HG03196 (cell line): Measurements from ENCODE around the gene C1orf198.

ENCODE experiments used
- ATAC-seq: cut with Tn5 transposase; IDR thresholded peaks from one replicate; pipeline ENCODE4 v1.9.1; 2021; ENCODE audit not compliant: unreplicated experiment

Gene C1orf198, protein sequence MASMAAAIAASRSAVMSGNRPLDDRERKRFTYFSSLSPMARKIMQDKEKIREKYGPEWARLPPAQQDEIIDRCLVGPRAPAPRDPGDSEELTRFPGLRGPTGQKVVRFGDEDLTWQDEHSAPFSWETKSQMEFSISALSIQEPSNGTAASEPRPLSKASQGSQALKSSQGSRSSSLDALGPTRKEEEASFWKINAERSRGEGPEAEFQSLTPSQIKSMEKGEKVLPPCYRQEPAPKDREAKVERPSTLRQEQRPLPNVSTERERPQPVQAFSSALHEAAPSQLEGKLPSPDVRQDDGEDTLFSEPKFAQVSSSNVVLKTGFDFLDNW

GRCh38 chr1:230867903-230868735, at the start of gene C1orf198:
TSS of gene C1orf198 (minus strand) at chr1:230868521. CDS start at chr1:230868512, 9 bp downstream.
- peak; percentile 67 for ATAC-seq

- ATAC-seq: no peak
These were observed 49.2 kb upstream of the C1orf198 start for GRCh38 chr1:230917284-230918135.

DNA sequence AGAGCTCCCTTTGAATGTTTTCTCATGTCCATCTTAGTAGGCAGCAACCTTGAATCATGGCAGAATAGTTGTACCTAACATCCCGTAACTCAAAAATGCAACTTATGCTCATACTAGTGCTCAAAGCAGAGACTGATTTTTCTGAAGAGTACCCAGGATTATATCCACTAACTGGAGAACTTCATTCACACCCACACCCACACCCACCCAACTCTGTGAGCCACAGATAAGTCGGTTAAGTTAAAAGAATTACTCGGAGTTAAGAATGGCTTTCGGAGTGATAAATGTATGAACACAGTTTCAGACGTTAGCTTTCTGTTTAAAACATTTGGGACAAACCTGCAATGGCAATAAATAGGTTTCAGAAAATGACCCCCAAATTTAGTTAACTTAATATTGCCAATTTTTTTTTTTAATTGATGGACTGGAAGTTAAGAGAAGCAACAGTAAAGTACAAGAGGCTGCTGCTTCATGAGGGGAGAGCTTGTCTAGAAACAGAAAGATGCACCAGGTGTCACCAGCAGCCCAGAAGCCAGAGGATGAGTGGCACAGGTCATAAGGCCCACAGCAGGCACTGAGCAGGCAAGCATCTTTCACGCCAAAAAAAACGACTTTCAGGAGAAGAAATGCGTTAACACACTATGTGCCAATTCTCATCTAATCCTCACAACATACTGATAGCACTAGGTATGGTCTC, 48.4 kb upstream of the C1orf198 start:
- ATAC-seq: no peak

DNA sequence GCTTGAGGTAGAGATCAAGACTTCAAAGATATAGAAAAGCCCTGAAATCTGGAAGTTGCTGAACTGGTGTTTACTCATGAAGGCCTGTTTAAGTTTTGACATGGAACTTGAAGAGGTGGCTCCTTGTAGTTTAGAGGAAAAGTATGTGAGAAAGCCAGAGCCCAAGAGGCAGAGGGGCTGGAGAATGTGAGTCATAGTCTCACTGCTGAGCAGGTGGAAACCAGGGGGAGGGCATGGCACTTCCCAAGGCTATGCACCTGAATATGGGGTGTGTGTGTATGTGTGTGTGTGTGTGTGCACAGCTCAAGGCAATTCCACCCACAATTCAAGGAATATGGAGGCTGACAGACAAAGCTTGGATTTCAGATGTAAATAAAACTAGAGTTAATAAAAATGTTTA, 46.8 kb upstream of the C1orf198 start:
- no peak for ATAC-seq

GRCh38 chr1:230913496-230913895, 45.2 kb upstream of the C1orf198 start:
- ATAC-seq: no peak

GRCh38 chr1:230910755-230911117, 42.4 kb upstream of the C1orf198 start:
- ATAC-seq: no peak

- ATAC-seq: no peak
These were observed 41.8 kb upstream of the C1orf198 start for GRCh38 chr1:230909974-230910754.

GRCh38 chr1:230907472-230908205, 39.3 kb upstream of the C1orf198 start:
- ATAC-seq: no peak

DNA sequence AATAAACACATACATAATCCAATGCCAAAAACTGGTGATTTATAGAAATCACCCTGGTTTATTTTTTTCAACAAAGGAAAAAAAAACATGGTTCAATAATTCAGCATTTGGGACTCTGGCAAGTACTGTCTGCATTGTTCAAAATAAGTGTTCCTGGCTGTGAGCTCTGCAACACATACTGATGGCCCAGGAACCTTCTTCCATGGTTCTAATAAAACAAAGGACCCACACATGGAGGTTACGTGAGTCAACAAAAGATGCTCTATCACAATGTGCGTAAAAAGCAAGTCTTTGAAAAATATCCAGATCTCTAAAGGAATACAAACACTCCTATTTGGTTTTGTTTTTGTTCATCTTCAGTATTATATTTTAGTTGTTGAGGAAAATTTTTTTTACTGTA, 37.9 kb upstream of the C1orf198 start:
- no peak for ATAC-seq

- no peak for ATAC-seq
These were observed 37.4 kb upstream of the C1orf198 start for GRCh38 chr1:230905733-230906132.

DNA sequence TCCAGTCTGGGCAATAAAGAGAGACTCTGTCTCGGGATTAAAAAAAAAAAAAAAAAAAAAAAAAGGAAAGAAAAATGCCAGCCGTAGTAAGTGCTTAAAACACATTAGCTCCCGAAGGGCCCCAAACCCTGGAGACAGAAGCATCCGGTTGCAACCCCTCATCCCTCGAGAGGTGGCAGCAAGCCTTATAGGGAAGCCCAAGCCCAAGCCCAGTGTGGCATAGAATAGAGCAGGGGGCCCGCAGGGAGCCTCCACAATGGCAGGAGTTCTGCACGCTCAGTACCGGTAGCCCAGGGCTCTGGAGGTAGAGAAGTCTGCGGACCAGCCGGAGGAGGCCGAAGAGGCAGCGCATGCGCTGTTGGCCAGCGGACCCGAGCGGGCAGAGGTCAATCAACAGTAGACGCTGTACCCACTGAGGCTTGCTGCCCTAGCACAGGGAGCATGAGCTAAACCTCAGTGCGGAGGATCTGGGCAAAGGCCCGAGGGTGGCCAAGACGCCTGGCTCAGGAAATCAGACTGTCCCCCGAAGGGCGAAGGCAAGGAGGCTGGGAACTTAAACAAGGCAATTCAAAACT, 34.1 kb upstream of the C1orf198 start:
- no peak for ATAC-seq

DNA sequence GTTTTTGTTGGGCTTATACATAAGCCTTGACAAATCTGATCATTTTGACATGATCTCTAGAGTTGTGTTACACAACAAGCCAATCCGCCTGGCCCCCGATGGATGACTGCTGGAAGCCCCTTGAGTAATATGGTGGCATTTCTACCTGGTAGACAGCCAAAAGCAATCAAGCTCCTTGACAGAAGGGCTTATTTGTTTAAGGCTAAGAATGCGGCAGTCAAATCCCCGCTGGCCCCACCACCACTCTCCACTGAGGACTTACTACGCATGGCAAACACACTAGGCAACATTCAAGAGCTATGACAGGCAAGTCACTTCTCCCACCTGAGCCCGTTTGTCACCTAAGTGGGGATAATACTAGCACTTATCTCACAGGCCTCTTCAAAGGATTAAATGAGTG, 33.4 kb upstream of the C1orf198 start:
- no peak for ATAC-seq

DNA sequence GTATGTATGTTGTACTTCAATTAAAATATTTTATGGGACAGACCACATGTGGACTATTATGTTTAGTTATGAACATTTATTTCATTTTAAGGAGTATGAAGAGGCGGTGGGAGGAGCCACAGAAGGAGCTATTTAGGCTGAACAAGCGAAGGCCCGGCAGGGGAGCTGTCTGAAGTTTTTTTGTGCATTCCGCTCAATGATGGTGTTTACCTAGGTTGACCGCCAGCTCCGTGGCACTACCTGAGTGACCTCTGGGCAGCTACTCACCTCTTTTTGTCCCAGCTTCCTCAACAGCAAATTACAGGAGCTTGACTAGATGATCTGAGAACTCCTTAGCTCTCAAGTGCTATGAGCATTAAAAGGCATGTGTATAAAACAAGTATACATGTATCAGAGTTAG, 32.7 kb upstream of the C1orf198 start:
- ATAC-seq: no peak

GRCh38 chr1:230899841-230900251, 31.5 kb upstream of the C1orf198 start:
- ATAC-seq: no peak

- no peak for ATAC-seq
These were observed 30.4 kb upstream of the C1orf198 start for GRCh38 chr1:230898748-230899147.

- no peak for ATAC-seq
These were observed 29.8 kb upstream of the C1orf198 start for GRCh38 chr1:230898144-230898543.

GRCh38 chr1:230896779-230897178, 28.5 kb upstream of the C1orf198 start:
- no peak for ATAC-seq

GRCh38 chr1:230895452-230895851, 27.1 kb upstream of the C1orf198 start:
- no peak for ATAC-seq

GRCh38 chr1:230894664-230895063, 26.3 kb upstream of the C1orf198 start:
- ATAC-seq: no peak
